Stomach (tissue), 4 donors: ENCODE measurements around the gene GPC5.

ENCODE experiments used
- CTCF ChIP-seq, 7 experiments: fragments of 450-650 bp in 4 of 7; fragments of 200-600 bp in 3 of 7; sonication (generic) in 3 of 7; IDR thresholded peaks; one replicate each; pipeline ENCODE4 v1.5.1; 2016 to 2019; ENCODE audit warnings: antibody characterized with exemption in 7 of 7, control low read depth in 2 of 7, mild to moderate bottlenecking in 1 of 7
- POLR2A ChIP-seq, 4 donors: fragments of 450-650 bp; IDR thresholded peaks; one replicate each; pipeline ENCODE4 v1.6.1; 2016; ENCODE audit warnings: antibody characterized with exemption in 4 of 4, control low read depth in 2 of 4, mild to moderate bottlenecking in 1 of 4, moderate library complexity in 1 of 4
- POLR2AphosphoS5 ChIP-seq, 3 donors: sonication (generic); formaldehyde crosslinking; IDR thresholded peaks; one replicate each; pipeline ENCODE4 v1.6.1; 2016; ENCODE audit warnings: antibody characterized with exemption in 3 of 3

GRCh38 chr13:91595677-91596076, 197.3 kb downstream of the GPC5 start:
- no peak for TF ChIP-seq CTCF (IDR thresholded peaks at IDR 0.05)
- TF ChIP-seq POLR2A (IDR thresholded peaks at IDR 0.05) = no peak
- TF ChIP-seq POLR2AphosphoS5 (IDR thresholded peaks at IDR 0.05) = no peak
